RCC 7860 (cell line): ENCODE results near the gene SPATA2L.

ENCODE experiments used
- DNase-seq: peaks from one replicate; pipeline ENCODE4 v3.0.0-alpha.2; 2015; ENCODE audit warnings: low spot score
- FAIRE-seq: peaks from 2 replicates; lab custom pipeline; 2012; peaks lifted over from hg19 to GRCh38; lab: Jason Lieb, UNC

Gene SPATA2L

GRCh38 chr16:89701425-89702406 lies at the start of gene SPATA2L:
TSS of gene SPATA2L (minus strand) at chr16:89701705. CDS start at chr16:89701232, 473 bp downstream.
- peak; percentile 24 for FAIRE-seq
- DNase-seq: peak; percentile 79

- DNase-seq: no peak
- FAIRE-seq: no peak
Measured at GRCh38 chr16:89749637-89750036, 48.1 kb upstream of the SPATA2L start.

GRCh38 chr16:89748921-89749320 lies 47.4 kb upstream of the SPATA2L start:
- DNase-seq (no peak), FAIRE-seq (no peak)

GRCh38 chr16:89748076-89748475 lies 46.6 kb upstream of the SPATA2L start:
- FAIRE-seq: no peak
- no peak for DNase-seq

GRCh38 chr16:89746043-89746442 lies 44.5 kb upstream of the SPATA2L start:
- DNase-seq (no peak), FAIRE-seq (no peak)

- FAIRE-seq (no peak), DNase-seq (no peak)
Measured at GRCh38 chr16:89744813-89745212, 43.3 kb upstream of the SPATA2L start.

- FAIRE-seq (no peak), DNase-seq (no peak)
Measured at GRCh38 chr16:89742948-89743347, 41.4 kb upstream of the SPATA2L start.

GRCh38 chr16:89741342-89742014 lies 40.0 kb upstream of the SPATA2L start:
- FAIRE-seq: no peak
- no peak for DNase-seq

- no peak for FAIRE-seq
- DNase-seq: no peak
Measured at GRCh38 chr16:89739383-89739782, 37.9 kb upstream of the SPATA2L start.

GRCh38 chr16:89738538-89739317 lies 37.2 kb upstream of the SPATA2L start:
- FAIRE-seq (no peak), DNase-seq (no peak)

GRCh38 chr16:89738072-89738377 lies 36.5 kb upstream of the SPATA2L start:
- DNase-seq: no peak
- FAIRE-seq: no peak

GRCh38 chr16:89737341-89738071 lies 36.0 kb upstream of the SPATA2L start:
- FAIRE-seq: no peak
- DNase-seq: no peak

GRCh38 chr16:89736554-89736953 lies 35.0 kb upstream of the SPATA2L start:
- no peak for FAIRE-seq

GRCh38 chr16:89733792-89734191 lies 32.3 kb upstream of the SPATA2L start:
- no peak for FAIRE-seq
- no peak for DNase-seq

More at GRCh38 chr16:89736554-89736953, 35.0 kb upstream of the SPATA2L start:
- DNase-seq: no peak

- DNase-seq (no peak), FAIRE-seq (no peak)
Measured at GRCh38 chr16:89733322-89733721, 31.8 kb upstream of the SPATA2L start.

- DNase-seq: no peak
- no peak for FAIRE-seq
Measured at GRCh38 chr16:89732918-89733242, 31.4 kb upstream of the SPATA2L start.

GRCh38 chr16:89732142-89732917 lies 30.8 kb upstream of the SPATA2L start:
- FAIRE-seq: no peak
- no peak for DNase-seq

- FAIRE-seq (no peak), DNase-seq (no peak)
Measured at GRCh38 chr16:89730610-89731234, 29.2 kb upstream of the SPATA2L start.

GRCh38 chr16:89729863-89730593 lies 28.5 kb upstream of the SPATA2L start:
- DNase-seq: no peak
- no peak for FAIRE-seq
